Activated effector memory CD4-positive, alpha-beta T cell treated with anti-CD3 and anti-CD28 coated beads, Interleukin-2, amount 50 U/mL, for 16 hours (primary cell): ENCODE data around the gene SLC16A5.
A peak's percentile ranks its signal among the peaks of the same experiment; 100 is the strongest.
"Not testable (repeated sequence)": the region's sequence is repeated elsewhere in the genome, so short reads cannot be mapped to it uniquely, and the experiment has no call there.

ENCODE experiments used
- DNase-seq: peaks from one replicate; pipeline ENCODE4 v3.0.0-alpha.2; 2020

Gene SLC16A5

GRCh38 chr17:75135946-75136345, 48.2 kb downstream of the SLC16A5 start:
- no peak for DNase-seq

GRCh38 chr17:75137762-75138161, 50.0 kb downstream of the SLC16A5 start:
- DNase-seq: not testable (repeated sequence)

- no peak for DNase-seq
Measured at GRCh38 chr17:75138519-75138918, 50.8 kb downstream of the SLC16A5 start.

- DNase-seq: no peak
Measured at GRCh38 chr17:75142236-75142971, 54.6 kb downstream of the SLC16A5 start.

GRCh38 chr17:75144816-75145512, 57.2 kb downstream of the SLC16A5 start:
- DNase-seq: peak; percentile 38

GRCh38 chr17:75146592-75146991, 58.8 kb downstream of the SLC16A5 start:
- no peak for DNase-seq

- peak; percentile 19 for DNase-seq
Measured at GRCh38 chr17:75147878-75148546, 60.3 kb downstream of the SLC16A5 start.

GRCh38 chr17:75151930-75152329, 64.2 kb downstream of the SLC16A5 start:
- DNase-seq: no peak

GRCh38 chr17:75152523-75152921, 64.8 kb downstream of the SLC16A5 start:
- no peak for DNase-seq

GRCh38 chr17:75152922-75153779, 65.4 kb downstream of the SLC16A5 start:
- DNase-seq: peak; percentile 74

- peak; percentile 73 for DNase-seq
Measured at GRCh38 chr17:75153780-75154194, 66.0 kb downstream of the SLC16A5 start.

GRCh38 chr17:75154195-75155106, 66.7 kb downstream of the SLC16A5 start, which contains the start of gene JPT1:
Gene JPT1, minus strand, starts transcription at chr17:75154512. Its CDS starts 115 bp downstream, at chr17:75154397.
- peak; percentile 99 for DNase-seq

- DNase-seq: peak; percentile 27
Measured at GRCh38 chr17:75155191-75155601, 67.4 kb downstream of the SLC16A5 start.
